Measurements from ENCODE around the gene RGP1. TPM values are rescaled to one million over a fixed set of nuclear protein-coding genes. Genes with fewer than 3 reads are reported as not detected.
A peak's percentile ranks its signal among the peaks of the same experiment; 100 is the strongest.

RGP1 gene
- total RNA-seq, 1 donor from 2014 or later, result 24.8 TPM

DNA sequence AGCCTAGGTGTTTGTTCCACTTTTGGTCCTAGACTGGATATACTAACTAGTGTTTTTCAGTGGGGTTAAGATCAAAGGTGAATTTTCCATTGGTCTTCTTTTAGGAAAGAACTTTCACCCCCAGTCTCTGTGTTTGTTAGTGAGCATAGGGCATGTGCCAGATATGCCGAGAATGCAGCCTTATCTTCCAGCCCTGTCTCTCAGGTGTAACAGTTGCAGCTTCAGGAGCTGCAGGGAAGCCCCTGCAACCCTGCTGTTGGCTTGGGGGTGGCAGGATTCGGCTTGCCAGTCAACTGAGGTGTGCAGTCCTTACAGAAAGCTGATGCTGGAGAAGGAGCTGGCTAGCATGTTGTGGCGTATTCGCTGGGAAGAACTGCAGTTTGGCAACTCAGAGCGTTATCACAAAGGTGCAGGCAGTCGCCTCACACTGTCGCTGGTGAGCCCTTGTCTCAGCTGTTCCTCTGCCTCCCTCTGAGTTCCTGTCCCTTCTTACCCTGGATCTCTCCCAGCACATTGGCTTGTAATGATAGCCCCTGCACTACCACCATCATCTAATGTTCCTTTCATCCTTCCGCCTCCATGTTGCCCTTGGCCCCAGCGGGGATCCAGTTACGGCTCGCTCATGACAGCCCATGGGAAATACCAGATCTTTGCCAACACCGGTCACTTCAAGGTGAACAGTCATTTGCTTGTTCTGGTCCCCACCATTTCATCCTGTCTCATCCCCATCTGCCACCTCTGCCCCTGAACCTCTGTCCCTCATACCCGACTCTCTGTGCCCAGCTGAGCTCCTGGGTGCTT lies 52.4 kb downstream of the RGP1 start:
- no peak overlapping the region for H3K27ac ChIP-seq
- no peaks in the 10 kb centered on the region for H3K27me3 ChIP-seq
- TF ChIP-seq, protein P1, sequence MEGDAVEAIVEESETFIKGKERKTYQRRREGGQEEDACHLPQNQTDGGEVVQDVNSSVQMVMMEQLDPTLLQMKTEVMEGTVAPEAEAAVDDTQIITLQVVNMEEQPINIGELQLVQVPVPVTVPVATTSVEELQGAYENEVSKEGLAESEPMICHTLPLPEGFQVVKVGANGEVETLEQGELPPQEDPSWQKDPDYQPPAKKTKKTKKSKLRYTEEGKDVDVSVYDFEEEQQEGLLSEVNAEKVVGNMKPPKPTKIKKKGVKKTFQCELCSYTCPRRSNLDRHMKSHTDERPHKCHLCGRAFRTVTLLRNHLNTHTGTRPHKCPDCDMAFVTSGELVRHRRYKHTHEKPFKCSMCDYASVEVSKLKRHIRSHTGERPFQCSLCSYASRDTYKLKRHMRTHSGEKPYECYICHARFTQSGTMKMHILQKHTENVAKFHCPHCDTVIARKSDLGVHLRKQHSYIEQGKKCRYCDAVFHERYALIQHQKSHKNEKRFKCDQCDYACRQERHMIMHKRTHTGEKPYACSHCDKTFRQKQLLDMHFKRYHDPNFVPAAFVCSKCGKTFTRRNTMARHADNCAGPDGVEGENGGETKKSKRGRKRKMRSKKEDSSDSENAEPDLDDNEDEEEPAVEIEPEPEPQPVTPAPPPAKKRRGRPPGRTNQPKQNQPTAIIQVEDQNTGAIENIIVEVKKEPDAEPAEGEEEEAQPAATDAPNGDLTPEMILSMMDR (IDR thresholded peaks at IDR 0.05), result no peak
- H3K4me1 ChIP-seq, result peaks cover 0 to 4% of the 10 kb centered on the region in 2 donors
- intact Hi-C loops (cut with DNase I), result no loop called here
- H3K9me3 ChIP-seq, result no peaks in the 10 kb centered on the region
- DNase-seq (ENCODE audit: low spot score in 2 of 2), result peak in 1 of 2 donors; percentile 47
- no peak overlapping the region for H3K4me3 ChIP-seq
- H3K36me3 ChIP-seq, result peaks cover 31 to 50% of the 10 kb centered on the region in 2 donors

DNA sequence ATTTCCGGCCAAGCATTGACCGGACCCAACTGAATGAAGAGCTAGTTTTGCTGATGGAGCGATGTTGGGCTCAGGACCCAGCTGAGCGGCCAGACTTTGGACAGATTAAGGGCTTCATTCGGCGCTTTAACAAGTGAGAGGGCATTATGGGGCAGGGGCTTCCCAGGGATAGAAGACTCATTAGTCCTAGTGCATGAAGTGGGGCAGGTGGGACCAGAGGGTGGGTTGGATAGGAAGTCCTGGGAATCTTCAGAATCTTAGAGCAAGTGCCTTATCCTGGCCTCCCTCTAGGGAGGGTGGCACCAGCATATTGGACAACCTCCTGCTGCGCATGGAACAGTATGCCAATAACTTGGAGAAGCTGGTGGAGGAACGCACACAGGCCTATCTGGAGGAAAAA lies 57.0 kb downstream of the RGP1 start:
- Histone ChIP-seq H3K36me3 (peaks cover 36 to 68% of the 10 kb centered on the region in 2 donors), H3K4me3 (no peak overlapping the region), H3K9me3 (no peaks in the 10 kb centered on the region), H3K27me3 (no peaks in the 10 kb centered on the region), H3K4me1 (peaks cover 0 to 3% of the 10 kb centered on the region in 2 donors), H3K27ac (no peak overlapping the region)
- intact Hi-C loops (cut with DNase I), result no loop called here
- TF ChIP-seq, protein P1 (IDR thresholded peaks at IDR 0.05), result no peak
- DNase-seq (ENCODE audit: low spot score in 2 of 2), result peak in 1 of 2 donors; percentile 59

Other genes starting within 250 kb of the RGP1 start
- 70.2 TPM for gene TESK1, start 144.0 kb upstream of the RGP1 start, total RNA-seq
- gene CD72, start 130.9 kb upstream of the RGP1 start, total RNA-seq, result not detected
- gene SIT1, start 98.4 kb upstream of the RGP1 start, total RNA-seq, result not detected
- 17,070 TPM for gene RMRP, start 91.3 kb upstream of the RGP1 start, total RNA-seq
- gene CCDC107, start 91.0 kb upstream of the RGP1 start, total RNA-seq, result 67.6 TPM
- gene ARHGEF39, start 84.1 kb upstream of the RGP1 start, total RNA-seq, result 1.1 TPM
- 3.9 TPM for gene CA9, start 75.4 kb upstream of the RGP1 start, total RNA-seq
- gene TPM2, start 59.4 kb upstream of the RGP1 start, total RNA-seq, result 1,923 TPM
- 735 TPM for gene TLN1, start 17.1 kb upstream of the RGP1 start, total RNA-seq
- gene CREB3, start 16.6 kb upstream of the RGP1 start, total RNA-seq, result 48.3 TPM
- gene GBA2, start 59 bp upstream of the RGP1 start, total RNA-seq, result 40.7 TPM
- not detected for gene MSMP, start 5.0 kb downstream of the RGP1 start, total RNA-seq
- gene NPR2, start 42.3 kb downstream of the RGP1 start, total RNA-seq, result 7.3 TPM
- gene SPAG8, start 63.0 kb downstream of the RGP1 start, total RNA-seq, result not detected
- gene HINT2, start 65.8 kb downstream of the RGP1 start, total RNA-seq, result 21.6 TPM
- not detected for gene FAM221B, start 79.4 kb downstream of the RGP1 start, total RNA-seq
- gene TMEM8B, start 79.9 kb downstream of the RGP1 start, total RNA-seq, result 37.3 TPM
- gene OR13J1, start 121.1 kb downstream of the RGP1 start, total RNA-seq, result not detected
- 32.7 TPM for gene HRCT1, start 156.9 kb downstream of the RGP1 start, total RNA-seq
- 4.0 TPM for gene SPAAR, start 160.2 kb downstream of the RGP1 start, total RNA-seq
- gene OR2S2, start 208.9 kb downstream of the RGP1 start, total RNA-seq, result not detected